Loucy (cell line): ENCODE measurements around the gene CA11.

Source experiments
- CTCF ChIP-seq: fragments of 200-600 bp; sonication (generic); conservative IDR thresholded peaks from 2 replicates; pipeline ENCODE4 v1.5.1; 2014; ENCODE audit warnings: mild to moderate bottlenecking, antibody characterized with exemption, low read length
- EZH2phosphoT487 ChIP-seq: fragments of 200-600 bp; IDR thresholded peaks from 2 replicates; pipeline ENCODE4 v1.6.1; 2018; ENCODE audit warnings: antibody characterized with exemption, mild to moderate bottlenecking, moderate library complexity, borderline replicate concordance

- TF ChIP-seq EZH2phosphoT487 (no peak), CTCF (no peak)
Observed at GRCh38 chr19:48681127-48681470, 35.1 kb upstream of the CA11 start.
